ENCODE results near the gene NPIPA1.
"Not testable (repeated sequence)": the region's sequence is repeated elsewhere in the genome, so short reads cannot be mapped to it uniquely, and the experiment has no call there.

Gene NPIPA1

GRCh38 chr16:14982521-14982920 is 45.3 kb downstream of the NPIPA1 start:
- H3K36me3 ChIP-seq (ENCODE audit: control insufficient read depth, insufficient read depth, low read length); H3K27ac ChIP-seq (ENCODE audit: low read depth, low read length); H3K9me3 ChIP-seq (ENCODE audit: control insufficient read depth, insufficient read depth, low read depth, low read length); H3K4me3 ChIP-seq (ENCODE audit: low read depth, low read length); H3K27me3 ChIP-seq (ENCODE audit: control insufficient read depth, insufficient read depth, low read length); H3K9ac ChIP-seq (ENCODE audit: low read length); H3K4me1 ChIP-seq (ENCODE audit: control insufficient read depth, insufficient read depth, low read length): not testable (repeated sequence)

GRCh38 chr16:14988092-14988491 is 50.8 kb downstream of the NPIPA1 start:
- not testable (repeated sequence) for H3K4me3 ChIP-seq (ENCODE audit: low read depth, low read length); H3K27me3 ChIP-seq (ENCODE audit: control insufficient read depth, insufficient read depth, low read length); H3K36me3 ChIP-seq (ENCODE audit: control insufficient read depth, insufficient read depth, low read length); H3K9ac ChIP-seq (ENCODE audit: low read length); H3K4me1 ChIP-seq (ENCODE audit: control insufficient read depth, insufficient read depth, low read length); H3K27ac ChIP-seq (ENCODE audit: low read depth, low read length); H3K9me3 ChIP-seq (ENCODE audit: control insufficient read depth, insufficient read depth, low read depth, low read length)

- H3K36me3 ChIP-seq (ENCODE audit: control insufficient read depth, insufficient read depth, low read length); H3K4me3 ChIP-seq (ENCODE audit: low read depth, low read length); H3K9me3 ChIP-seq (ENCODE audit: control insufficient read depth, insufficient read depth, low read depth, low read length); H3K27me3 ChIP-seq (ENCODE audit: control insufficient read depth, insufficient read depth, low read length); H3K4me1 ChIP-seq (ENCODE audit: control insufficient read depth, insufficient read depth, low read length); H3K27ac ChIP-seq (ENCODE audit: low read depth, low read length); H3K9ac ChIP-seq (ENCODE audit: low read length): not testable (repeated sequence)
Observed at GRCh38 chr16:14988661-14989191, 51.5 kb downstream of the NPIPA1 start.

GRCh38 chr16:14989291-14990281 is 52.3 kb downstream of the NPIPA1 start:
- not testable (repeated sequence) for H3K36me3 ChIP-seq (ENCODE audit: control insufficient read depth, insufficient read depth, low read length); H3K27ac ChIP-seq (ENCODE audit: low read depth, low read length); H3K9ac ChIP-seq (ENCODE audit: low read length); H3K4me1 ChIP-seq (ENCODE audit: control insufficient read depth, insufficient read depth, low read length); H3K27me3 ChIP-seq (ENCODE audit: control insufficient read depth, insufficient read depth, low read length); H3K9me3 ChIP-seq (ENCODE audit: control insufficient read depth, insufficient read depth, low read depth, low read length)
- peak overlapping the region; percentile 29; the same call in 1 of the 2 replicates for H3K4me3 ChIP-seq (ENCODE audit: low read depth, low read length)

- H3K36me3 ChIP-seq (ENCODE audit: control insufficient read depth, insufficient read depth, low read length); H3K4me1 ChIP-seq (ENCODE audit: control insufficient read depth, insufficient read depth, low read length); H3K27ac ChIP-seq (ENCODE audit: low read depth, low read length); H3K4me3 ChIP-seq (ENCODE audit: low read depth, low read length); H3K9me3 ChIP-seq (ENCODE audit: control insufficient read depth, insufficient read depth, low read depth, low read length); H3K9ac ChIP-seq (ENCODE audit: low read length); H3K27me3 ChIP-seq (ENCODE audit: control insufficient read depth, insufficient read depth, low read length): not testable (repeated sequence)
Observed at GRCh38 chr16:14993277-14994151, 56.3 kb downstream of the NPIPA1 start.

- not testable (repeated sequence) for H3K4me3 ChIP-seq (ENCODE audit: low read depth, low read length); H3K9me3 ChIP-seq (ENCODE audit: control insufficient read depth, insufficient read depth, low read depth, low read length); H3K27me3 ChIP-seq (ENCODE audit: control insufficient read depth, insufficient read depth, low read length); H3K9ac ChIP-seq (ENCODE audit: low read length); H3K4me1 ChIP-seq (ENCODE audit: control insufficient read depth, insufficient read depth, low read length); H3K27ac ChIP-seq (ENCODE audit: low read depth, low read length)
- peaks cover 21% of the 10 kb centered on the region for H3K36me3 ChIP-seq (ENCODE audit: control insufficient read depth, insufficient read depth, low read length)
Observed at GRCh38 chr16:14996702-14997101, 59.5 kb downstream of the NPIPA1 start.

GRCh38 chr16:14998300-14998699 is 61.1 kb downstream of the NPIPA1 start:
- not testable (repeated sequence) for H3K9ac ChIP-seq (ENCODE audit: low read length)
- peaks cover 21% of the 10 kb centered on the region for H3K36me3 ChIP-seq (ENCODE audit: control insufficient read depth, insufficient read depth, low read length)

GRCh38 chr16:14999845-15000244 is 62.6 kb downstream of the NPIPA1 start:
- H3K27ac ChIP-seq (ENCODE audit: low read depth, low read length); H3K4me1 ChIP-seq (ENCODE audit: control insufficient read depth, insufficient read depth, low read length); H3K27me3 ChIP-seq (ENCODE audit: control insufficient read depth, insufficient read depth, low read length); H3K9me3 ChIP-seq (ENCODE audit: control insufficient read depth, insufficient read depth, low read depth, low read length); H3K4me3 ChIP-seq (ENCODE audit: low read depth, low read length); H3K9ac ChIP-seq (ENCODE audit: low read length): not testable (repeated sequence)
- peaks cover 29% of the 10 kb centered on the region for H3K36me3 ChIP-seq (ENCODE audit: control insufficient read depth, insufficient read depth, low read length)

More at GRCh38 chr16:14998300-14998699, 61.1 kb downstream of the NPIPA1 start:
- not testable (repeated sequence) for H3K4me1 ChIP-seq (ENCODE audit: control insufficient read depth, insufficient read depth, low read length); H3K27me3 ChIP-seq (ENCODE audit: control insufficient read depth, insufficient read depth, low read length); H3K9me3 ChIP-seq (ENCODE audit: control insufficient read depth, insufficient read depth, low read depth, low read length); H3K27ac ChIP-seq (ENCODE audit: low read depth, low read length); H3K4me3 ChIP-seq (ENCODE audit: low read depth, low read length)
